Measurements from ENCODE around the gene C10orf143.
"Not testable (repeated sequence)": the region's sequence is repeated elsewhere in the genome, so short reads cannot be mapped to it uniquely, and the experiment has no call there.

C10orf143 gene

DNA sequence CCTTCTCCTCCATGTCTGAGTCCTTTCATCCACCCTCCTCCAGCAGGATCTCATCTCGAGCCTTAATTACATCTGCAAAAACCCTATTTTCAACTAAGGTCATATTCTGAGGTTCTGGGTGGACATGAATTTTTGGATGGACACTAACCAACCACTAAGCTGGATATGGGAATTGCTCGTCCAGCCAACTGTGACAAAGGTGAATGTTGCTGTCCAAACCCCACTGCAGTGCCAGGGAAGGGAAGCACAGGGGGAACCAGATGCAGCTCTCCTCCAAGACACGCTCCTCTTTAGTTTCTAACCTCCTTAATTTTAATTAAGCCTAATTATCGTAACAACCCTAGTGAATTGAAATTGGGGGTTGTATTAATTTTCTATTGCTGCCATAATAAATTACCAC is 81.4 kb downstream of the C10orf143 start:
- DNase-seq (ENCODE audit: low read depth) = no peak

GRCh38 chr10:130028465-130028819 is 82.2 kb downstream of the C10orf143 start:
- no peak for DNase-seq (ENCODE audit: low read depth)

- no peak for DNase-seq (ENCODE audit: low read depth)
Measured at GRCh38 chr10:130027716-130028464, 82.7 kb downstream of the C10orf143 start.

- no peak for DNase-seq (ENCODE audit: low read depth)
Measured at GRCh38 chr10:130026670-130027456, 83.8 kb downstream of the C10orf143 start.

GRCh38 chr10:130025811-130026485 is 84.7 kb downstream of the C10orf143 start:
- no peak for DNase-seq (ENCODE audit: low read depth)

DNA sequence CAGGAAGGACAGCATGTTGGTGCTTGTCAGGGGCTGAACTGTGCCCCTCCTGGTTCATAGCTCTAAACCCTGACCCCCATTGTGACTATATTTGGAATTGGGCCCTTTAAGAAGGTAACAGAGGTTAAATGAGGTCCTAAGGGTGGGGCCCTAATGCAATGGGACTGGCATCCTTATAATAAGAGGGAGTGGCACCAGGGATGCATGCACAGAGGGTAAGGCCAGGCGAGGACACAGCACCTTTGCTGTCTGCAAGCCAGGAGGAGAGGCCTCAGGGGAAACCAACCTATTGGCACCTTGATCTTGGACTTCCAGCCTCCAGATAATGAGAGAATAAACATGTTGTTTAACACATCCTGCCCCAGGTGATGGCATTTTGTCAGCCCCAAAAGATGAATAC is 85.3 kb downstream of the C10orf143 start:
- DNase-seq (ENCODE audit: low read depth) = no peak

GRCh38 chr10:130024779-130025325 is 85.8 kb downstream of the C10orf143 start:
- DNase-seq (ENCODE audit: low read depth) = no peak

- not testable (repeated sequence) for DNase-seq (ENCODE audit: low read depth)
Measured at GRCh38 chr10:130024326-130024725, 86.3 kb downstream of the C10orf143 start.

GRCh38 chr10:130023454-130024230 is 87.0 kb downstream of the C10orf143 start:
- DNase-seq (ENCODE audit: low read depth) = no peak

- no peak for DNase-seq (ENCODE audit: low read depth)
Measured at GRCh38 chr10:130022511-130023299, 87.9 kb downstream of the C10orf143 start.

GRCh38 chr10:130022086-130022485 is 88.5 kb downstream of the C10orf143 start:
- no peak for DNase-seq (ENCODE audit: low read depth)

DNA sequence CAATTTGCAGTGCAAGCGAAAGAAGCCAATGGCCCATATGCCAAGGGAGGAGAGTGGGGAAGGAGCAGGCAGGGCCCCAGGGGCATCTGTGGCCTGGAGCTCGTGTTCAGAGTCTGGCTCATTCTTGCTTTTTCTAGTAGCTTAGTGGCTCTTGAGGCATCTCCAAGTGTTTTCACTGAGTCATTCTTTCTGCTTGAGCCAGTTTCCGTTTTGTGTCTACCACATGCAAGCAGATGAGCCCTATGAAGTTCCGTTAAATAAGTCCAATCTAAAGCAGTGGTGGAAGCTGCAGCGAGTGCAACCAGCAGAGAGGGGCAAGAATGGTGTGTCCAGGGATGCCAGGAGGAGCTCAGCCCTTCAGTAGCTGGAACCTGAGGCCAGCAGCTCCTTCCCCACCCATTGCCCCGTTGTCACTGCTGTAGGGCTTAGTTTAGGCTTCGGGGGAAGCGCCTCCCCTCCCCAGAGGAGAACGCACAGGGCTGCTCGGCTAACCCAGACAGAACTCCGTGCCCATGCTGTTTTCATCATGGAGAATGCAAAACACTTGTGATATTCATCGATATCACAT is 89.2 kb downstream of the C10orf143 start:
- DNase-seq (ENCODE audit: low read depth) = no peak

GRCh38 chr10:130020651-130021382 is 89.8 kb downstream of the C10orf143 start:
- DNase-seq (ENCODE audit: low read depth) = no peak

DNA sequence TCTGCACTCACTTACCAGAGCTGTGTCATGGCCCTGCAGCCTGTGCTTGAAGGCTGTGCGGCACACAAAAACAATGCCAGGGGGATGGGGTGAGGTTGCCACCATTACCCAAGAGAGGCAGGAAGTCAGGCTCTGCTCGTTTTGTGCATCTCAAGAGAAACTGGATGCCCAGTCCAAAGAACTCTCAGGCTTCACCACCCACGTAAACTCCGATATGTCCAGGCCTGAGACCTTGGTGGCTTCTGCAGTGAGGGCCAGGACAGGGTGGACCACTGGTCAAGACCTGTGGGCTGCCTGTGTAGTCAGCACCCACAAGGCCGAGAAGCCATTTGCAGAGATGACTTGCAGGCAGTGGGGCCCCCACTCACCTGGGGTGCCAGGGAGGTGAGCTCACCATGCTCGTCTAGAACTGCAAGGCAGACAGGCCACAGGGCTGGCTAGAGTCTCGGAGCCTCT is 91.9 kb downstream of the C10orf143 start:
- DNase-seq (ENCODE audit: low read depth) = no peak

DNA sequence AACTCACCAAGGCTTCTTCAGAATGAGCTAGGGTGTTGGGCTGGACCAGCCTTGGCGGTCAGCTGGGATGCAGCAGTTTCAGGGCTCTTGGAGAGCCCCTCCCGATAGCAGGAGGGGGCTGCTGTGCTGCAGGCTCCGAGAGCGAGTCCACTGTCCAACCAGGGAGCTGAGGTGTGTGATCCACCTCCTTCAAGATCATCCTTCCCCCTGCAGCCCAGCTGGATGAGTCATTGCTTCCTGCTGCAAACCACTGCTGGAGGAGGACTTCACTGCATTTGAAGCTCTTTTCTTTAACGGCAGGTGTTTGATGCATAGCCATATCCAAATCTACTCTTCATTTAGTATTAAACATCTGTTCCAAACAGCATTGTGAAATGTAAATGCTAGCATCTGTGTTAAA is 92.4 kb downstream of the C10orf143 start:
- no peak for DNase-seq (ENCODE audit: low read depth)

DNA sequence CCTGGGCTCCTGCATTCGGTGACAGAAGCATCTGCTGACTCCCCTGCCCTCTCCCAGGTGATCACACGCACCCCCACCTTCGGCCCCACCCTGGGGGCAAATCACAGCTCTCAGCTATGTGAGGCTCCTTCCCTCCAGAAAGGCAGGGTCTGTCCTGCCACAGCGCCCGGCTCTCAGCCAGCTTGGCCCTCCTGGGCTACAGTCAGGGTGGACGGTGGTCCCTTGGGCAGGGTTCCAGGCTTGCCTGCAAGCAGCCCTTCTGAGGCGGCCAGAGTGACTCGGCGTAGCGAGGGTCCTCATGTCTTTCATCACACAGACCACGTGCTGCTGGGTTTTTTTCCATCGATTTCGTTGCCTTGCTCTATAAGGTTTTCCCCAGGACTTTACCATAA is 93.0 kb downstream of the C10orf143 start:
- DNase-seq (ENCODE audit: low read depth) = no peak

DNA sequence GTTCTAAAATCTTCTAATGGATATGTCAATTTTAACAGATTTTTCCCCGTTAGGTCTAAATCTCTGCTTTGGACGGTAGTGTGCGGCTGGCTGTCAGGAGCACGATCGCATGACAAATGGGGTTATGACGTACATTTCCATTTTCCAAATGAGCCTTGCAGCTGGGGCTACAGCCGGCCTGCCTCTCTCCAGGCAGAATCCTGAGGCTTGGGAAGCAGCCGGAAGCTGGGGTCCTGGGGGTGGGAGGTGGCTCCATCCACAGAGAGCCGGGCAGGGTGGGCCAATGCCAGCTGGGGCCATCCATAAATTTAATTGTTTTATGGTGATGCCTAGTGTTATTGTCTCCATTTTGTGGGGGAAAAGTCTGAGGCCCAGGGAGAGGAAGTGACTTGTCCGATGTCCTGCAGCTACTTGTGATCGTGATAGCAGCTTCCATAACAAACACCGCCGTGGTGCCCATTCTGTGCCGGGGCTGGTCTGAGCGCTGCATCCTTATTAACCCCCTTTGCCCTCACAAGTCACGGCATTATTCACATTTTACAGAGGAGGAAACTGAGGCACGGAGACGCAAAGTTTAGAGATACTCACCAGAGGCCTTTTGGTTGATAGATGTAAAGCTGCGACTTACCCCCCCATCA is 93.5 kb downstream of the C10orf143 start:
- no peak for DNase-seq (ENCODE audit: low read depth)

DNA sequence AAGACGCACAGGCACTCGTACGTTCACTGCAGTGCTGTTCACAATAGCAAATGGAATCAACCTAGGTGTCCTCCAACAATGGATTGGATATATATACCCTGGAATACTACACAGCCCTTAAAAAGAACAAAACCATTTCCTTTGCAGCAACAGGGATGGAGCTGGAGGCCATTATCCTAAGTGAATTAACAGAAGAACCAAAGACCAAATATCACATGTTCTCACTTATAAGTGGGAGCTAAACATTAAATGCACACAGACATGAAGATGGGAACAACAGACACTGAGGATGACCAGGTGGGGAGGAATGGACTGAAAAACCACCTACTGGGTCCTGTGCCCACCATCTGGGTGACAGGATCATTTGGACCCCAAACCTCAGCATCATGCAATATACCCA is 94.5 kb downstream of the C10orf143 start:
- no peak for DNase-seq (ENCODE audit: low read depth)

DNA sequence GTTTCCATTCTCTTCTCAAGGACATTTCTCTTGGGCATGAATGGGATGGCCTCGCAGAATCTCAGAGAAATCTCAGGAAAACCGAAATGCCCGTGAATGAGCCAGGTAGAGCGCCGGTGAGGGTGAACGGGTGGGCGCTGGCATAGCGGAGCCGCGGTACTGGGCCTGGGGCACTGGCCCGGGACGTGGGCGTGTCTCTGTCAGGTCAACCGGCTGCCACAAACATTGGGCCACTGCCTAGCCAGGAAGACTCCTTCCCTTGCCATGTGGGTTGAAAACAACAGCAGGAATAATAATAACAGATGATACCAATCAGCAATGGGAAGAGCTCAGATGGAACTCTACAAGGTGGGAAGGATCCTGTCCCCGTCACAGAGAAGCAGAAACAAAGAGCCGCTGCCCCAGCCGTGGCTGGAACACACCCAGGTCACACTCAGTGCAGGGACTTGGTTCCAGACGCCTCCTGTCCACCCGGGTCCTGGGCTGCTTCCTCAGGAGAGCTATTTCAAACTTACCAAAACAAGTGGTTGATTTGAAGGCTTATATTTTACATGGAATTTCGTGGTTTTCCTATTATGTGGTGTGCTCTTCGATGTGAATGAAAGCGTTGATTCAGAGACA is 95.4 kb downstream of the C10orf143 start:
- DNase-seq (ENCODE audit: low read depth) = no peak

All from stimulated activated CD8-positive, alpha-beta memory T cell treated with anti-CD3 and anti-CD28 coated beads, Interleukin-4, amount 100 ng/mL, for 24 hours (primary cell).